ENCODE data around the gene COL18A1. TPM values are rescaled to one million over a fixed set of nuclear protein-coding genes. Genes with fewer than 3 reads are reported as not detected.
"Not testable (repeated sequence)": the region's sequence is repeated elsewhere in the genome, so short reads cannot be mapped to it uniquely, and the experiment has no call there.

COL18A1 gene
- total RNA-seq, 1 donor from 2014 or later, result 11.4 TPM

- no peak for DNase-seq (ENCODE audit: low spot score in 2 of 2)
- no peak for FAIRE-seq
Observed at GRCh38 chr21:45523411-45524101, 118.6 kb downstream of the COL18A1 start.

DNA sequence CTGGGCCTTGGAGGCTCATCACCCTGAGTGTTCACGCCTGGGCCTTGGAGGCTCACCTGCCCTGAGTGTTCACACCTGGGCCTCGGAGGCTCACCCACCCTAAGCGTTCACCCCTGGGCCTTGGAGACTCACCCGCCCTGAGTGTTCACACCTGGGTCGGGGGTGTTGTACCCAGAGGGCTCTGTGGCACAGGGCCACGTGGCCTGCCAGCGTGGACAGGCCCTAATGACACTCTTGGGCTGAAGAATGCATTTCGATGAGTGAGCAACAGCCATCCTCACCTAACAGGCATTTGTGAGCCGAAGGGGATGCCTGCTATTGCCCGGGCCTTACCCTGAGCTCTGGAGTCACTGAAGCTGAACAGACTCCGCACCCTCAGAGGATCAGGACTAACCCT, 119.8 kb downstream of the COL18A1 start:
- DNase-seq (ENCODE audit: low spot score in 2 of 2), result no peak
- FAIRE-seq, result no peak

- FAIRE-seq, result no peak
- DNase-seq (ENCODE audit: low spot score in 2 of 2), result no peak
Observed at GRCh38 chr21:45525153-45525909, 120.4 kb downstream of the COL18A1 start.

- DNase-seq (ENCODE audit: low spot score in 2 of 2), result no peak
- no peak for FAIRE-seq
Observed at GRCh38 chr21:45525910-45526306, 120.9 kb downstream of the COL18A1 start.

DNA sequence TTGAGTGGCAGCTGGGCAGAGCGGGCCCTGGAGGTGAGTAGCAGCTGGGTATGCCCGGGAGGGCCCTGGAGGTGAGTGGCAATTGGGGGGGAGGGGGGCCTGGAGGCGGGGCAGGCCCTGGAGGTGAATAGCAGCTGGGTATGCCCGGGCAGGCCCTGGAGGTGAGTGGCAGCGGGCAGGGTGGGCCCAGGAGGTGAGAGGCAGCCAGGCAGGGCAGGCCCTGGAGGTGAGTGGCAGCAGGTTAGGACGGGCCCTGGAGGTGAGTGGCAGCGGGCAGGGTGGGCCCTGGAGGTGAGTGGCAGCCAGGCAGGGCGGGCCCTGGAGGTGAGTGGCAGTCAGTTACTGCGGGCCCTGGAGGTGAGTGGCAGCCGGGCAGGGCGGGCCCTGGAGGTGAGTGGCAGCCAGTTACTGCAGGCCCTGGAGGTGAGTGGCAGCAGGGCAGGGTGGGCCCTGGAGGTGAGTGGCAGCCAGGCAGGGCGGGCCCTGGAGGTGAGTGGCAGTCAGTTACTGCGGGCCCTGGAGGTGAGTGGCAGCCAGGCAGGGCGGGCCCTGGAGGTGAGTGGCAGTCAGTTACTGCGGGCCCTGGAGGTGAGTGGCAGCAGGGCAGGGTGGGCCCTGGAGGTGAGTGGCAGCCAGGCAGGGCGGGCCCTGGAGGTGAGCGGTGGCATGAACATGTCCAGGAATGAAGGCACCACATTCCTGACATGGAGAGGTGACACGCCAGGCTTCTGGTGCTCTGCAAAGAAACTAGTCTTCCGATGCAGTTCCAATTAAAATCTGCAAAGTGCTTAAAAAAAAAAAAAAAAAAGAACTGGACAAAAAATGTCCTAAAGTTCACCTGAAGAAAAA, 122.4 kb downstream of the COL18A1 start:
- FAIRE-seq; DNase-seq (ENCODE audit: low spot score in 2 of 2): not testable (repeated sequence)

- no peak for DNase-seq (ENCODE audit: low spot score in 2 of 2)
- no peak for FAIRE-seq
Observed at GRCh38 chr21:45528028-45528705, 123.2 kb downstream of the COL18A1 start.

- FAIRE-seq (no peak), DNase-seq (ENCODE audit: low spot score in 2 of 2) (no peak)
Observed at GRCh38 chr21:45528981-45529784, 124.2 kb downstream of the COL18A1 start.

DNA sequence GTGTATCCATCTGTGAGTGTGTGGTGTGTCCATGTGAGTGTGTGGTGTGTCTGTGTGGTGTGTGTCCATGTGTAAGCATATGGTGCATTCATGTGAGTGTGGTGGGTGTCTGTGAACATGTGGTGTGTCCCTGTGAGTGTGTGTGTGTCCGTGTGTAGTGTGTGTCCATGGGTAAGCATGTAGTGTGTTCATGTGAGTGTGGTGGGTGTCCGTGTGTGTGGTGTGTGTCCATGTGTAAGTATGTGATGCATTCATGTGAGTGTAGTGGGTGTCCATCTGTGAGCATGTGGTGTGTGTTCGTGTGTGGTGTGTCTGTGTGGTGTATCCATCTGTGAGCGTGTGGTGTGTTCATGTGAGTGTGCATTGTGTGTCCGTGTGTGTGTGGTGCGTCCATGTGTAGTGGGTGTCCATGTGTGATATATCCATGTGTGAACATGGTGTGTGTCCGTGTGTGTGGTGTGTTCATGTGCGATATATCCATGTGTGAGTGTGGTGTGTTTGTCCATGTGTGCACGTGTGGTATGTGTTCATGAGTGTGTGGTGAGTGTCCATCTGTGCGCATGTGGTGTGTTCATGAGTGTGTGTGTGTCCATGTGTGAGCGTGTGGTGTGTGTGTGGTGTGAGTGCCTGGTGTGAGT, 124.9 kb downstream of the COL18A1 start:
- FAIRE-seq, result no peak
- no peak for DNase-seq (ENCODE audit: low spot score in 2 of 2)

DNA sequence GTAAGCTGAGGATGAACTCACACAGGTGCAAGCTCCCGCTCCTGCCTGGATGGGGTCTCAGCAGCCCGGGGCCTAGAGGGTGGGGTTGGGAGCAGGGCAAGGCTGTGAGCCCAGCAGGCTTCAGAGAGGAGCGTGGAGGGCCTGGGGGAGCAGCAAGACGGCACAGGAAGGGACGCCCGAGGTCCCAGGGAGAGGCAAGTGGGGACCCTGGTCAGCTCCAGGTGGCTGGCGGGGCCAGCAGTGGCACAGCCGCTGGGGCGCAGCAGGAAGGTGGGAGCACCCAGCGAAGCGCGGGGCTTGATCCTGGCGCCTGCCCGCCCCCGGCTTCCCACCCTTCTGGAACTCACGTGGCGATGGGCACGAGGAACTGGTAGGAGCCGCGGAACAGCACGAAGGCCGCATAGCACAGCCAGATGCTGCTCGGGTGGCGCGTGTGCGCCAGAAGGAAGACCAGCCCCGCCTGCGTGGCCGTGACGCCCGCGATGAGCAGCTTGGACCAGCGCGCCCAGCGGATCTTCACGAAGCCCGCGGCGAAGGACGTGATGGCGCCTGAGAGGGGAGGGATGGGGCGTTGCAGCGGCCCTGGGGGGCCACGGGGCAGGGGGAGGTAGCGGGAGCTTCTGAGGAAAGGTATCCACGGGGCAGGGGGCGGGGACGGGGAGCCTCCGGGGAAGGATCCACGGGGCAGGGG, 125.6 kb downstream of the COL18A1 start:
- FAIRE-seq, result no peak
- no peak for DNase-seq (ENCODE audit: low spot score in 2 of 2)

GRCh38 chr21:45531114-45531392, 126.1 kb downstream of the COL18A1 start:
- not testable (repeated sequence) for DNase-seq (ENCODE audit: low spot score in 2 of 2); FAIRE-seq

GRCh38 chr21:45531393-45532215, 126.6 kb downstream of the COL18A1 start:
- FAIRE-seq, result no peak
- DNase-seq (ENCODE audit: low spot score in 2 of 2), result no peak

- no peak for FAIRE-seq
- DNase-seq (ENCODE audit: low spot score in 2 of 2), result no peak
Observed at GRCh38 chr21:45532826-45533360, 127.9 kb downstream of the COL18A1 start.

- DNase-seq (ENCODE audit: low spot score in 2 of 2) (no peak), FAIRE-seq (no peak)
Observed at GRCh38 chr21:45533361-45533845, 128.4 kb downstream of the COL18A1 start.

- DNase-seq (ENCODE audit: low spot score in 2 of 2) (no peak), FAIRE-seq (no peak)
Observed at GRCh38 chr21:45533846-45534635, 129.1 kb downstream of the COL18A1 start.

DNA sequence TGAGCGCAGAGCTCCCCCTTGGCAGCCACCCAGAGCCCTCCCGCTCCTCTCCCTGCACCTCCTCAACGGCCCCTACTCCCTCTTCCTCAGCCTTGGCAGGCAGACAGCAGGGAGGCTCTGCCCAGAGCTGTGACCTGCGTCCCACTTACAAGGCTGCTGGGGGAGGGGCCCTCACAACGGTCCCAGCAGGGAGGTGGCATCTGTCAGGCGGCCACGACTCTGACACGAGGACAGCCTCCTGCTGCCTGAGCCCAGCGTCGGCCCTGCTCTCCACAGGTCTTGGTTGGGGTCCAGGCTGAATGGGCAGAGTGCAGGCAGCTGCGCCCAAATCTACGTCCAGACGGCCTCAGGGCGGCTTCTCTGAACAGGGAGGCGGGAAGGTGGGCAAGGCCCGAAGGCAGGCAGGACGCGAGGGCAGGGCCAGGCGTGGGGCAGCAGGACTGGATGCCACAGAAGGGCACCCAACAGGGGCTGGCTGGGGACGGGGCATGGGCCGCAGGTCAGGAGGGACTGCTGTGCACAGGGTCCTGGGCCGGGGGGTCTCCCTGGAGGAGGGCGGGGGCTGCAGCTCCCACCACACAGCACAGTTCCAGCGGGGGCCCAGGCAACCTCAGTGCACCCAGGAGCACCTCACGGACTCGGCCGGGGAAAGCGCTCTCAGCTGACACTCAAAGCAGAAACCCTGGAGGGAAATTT, 129.8 kb downstream of the COL18A1 start:
- DNase-seq (ENCODE audit: low spot score in 2 of 2), result peak; percentile 67 to 68

More for the DNA sequence above, 129.8 kb downstream of the COL18A1 start:
- FAIRE-seq, result no peak
